Heart right ventricle (tissue), 16 donors: ENCODE measurements around the gene ONECUT1. TPM values are rescaled to one million over a fixed set of nuclear protein-coding genes. Genes with fewer than 3 reads are reported as not detected.

Experiments used
- ATAC-seq, 8 donors: fragments of 200-7000 bp; cut with Tn5 transposase; one replicate each; pipeline ENCODE4 v1.9.1; 2020; ENCODE audit warnings: mild to moderate bottlenecking in 8 of 8, moderate library complexity in 8 of 8, moderate number of reproducible peaks in 1 of 8
- DNase-seq, 2 donors: peaks; one replicate each; pipeline ENCODE4 v3.0.0-alpha.2; 2020
- H3K27ac ChIP-seq, 10 donors: fragments of 200-600 bp; sonication (generic) in 2 of 10; one replicate each; pipeline versions ENCODE4 v1.5.0 to v1.8.0; 2020 to 2022; ENCODE audit warnings: mild to moderate bottlenecking in 3 of 10
- H3K27me3 ChIP-seq, 7 donors: fragments of 200-600 bp; one replicate each; pipeline ENCODE4 v1.8.0; 2021 to 2022; ENCODE audit warnings: mild to moderate bottlenecking in 2 of 7
- H3K36me3 ChIP-seq, 9 donors: fragments of 200-600 bp; sonication (generic) in 1 of 9; one replicate each; pipeline versions ENCODE4 v1.5.0 to v1.8.0; 2020 to 2022; ENCODE audit warnings: mild to moderate bottlenecking in 2 of 9
- H3K4me1 ChIP-seq, 9 donors: fragments of 200-600 bp; sonication (generic) in 1 of 9; one replicate each; pipeline versions ENCODE4 v1.5.0 to v1.8.0; 2020 to 2022; ENCODE audit warnings: mild to moderate bottlenecking in 4 of 9
- H3K4me3 ChIP-seq, 10 donors: fragments of 200-600 bp; sonication (generic) in 2 of 10; one replicate each; pipeline versions ENCODE4 v1.5.0 to v1.8.0; 2020 to 2022; ENCODE audit warnings: mild to moderate bottlenecking in 7 of 10, moderate library complexity in 2 of 10
- H3K9me3 ChIP-seq, 11 donors: fragments of 200-600 bp in 10 of 11; sonication (generic) in 2 of 11; one replicate each; pipeline versions ENCODE4 v1.5.0 to v1.8.0; 2013 to 2022; ENCODE audit warnings: mild to moderate bottlenecking in 2 of 11, control low read depth in 1 of 11, moderate library complexity in 1 of 11
- WGBS, 2 donors: extraction: QIAGEN DNeasy Blood & Tissue Kit; methylation state at CpG; one replicate each; pipeline ENCODE4 v1.1.7; 2013; ENCODE audit warnings: inconsistent platforms in 1 of 2; 5-methylcytosine and 5-hydroxymethylcytosine counted together
- intact Hi-C, 10 donors: fragments of 100-400 bp; cut with DNase I; formaldehyde crosslinking; loops; one replicate each; pipeline versions ENCODE4 v1.11.1 to v1.14.2; 2022
- polyA plus RNA-seq, 2 donors: library from polyadenylated mRNA; stranded (reverse); fragments of 200-250 nt; gene quantifications; one replicate each; pipeline ENCODE4 v1.2.3, GENCODE V29; 2013
- total RNA-seq, 10 donors: library from RNA; stranded (reverse); fragmentation: NEBNext Ultra II Directional in 3 of 10; extraction: Animal tissue kit (Norgen Biotek cat#: 25700) in 3 of 10; gene quantifications; one replicate each; pipeline versions ENCODE4 v1.2.1 to v1.2.4, GENCODE V29; 2021 to 2023
- TF ChIP-seq, protein P1 (sequence below), 9 donors: fragments of 200-600 bp; sonication (generic) in 2 of 9; IDR thresholded peaks; one replicate each; pipeline versions ENCODE4 v1.5.0 to v1.8.0; 2021 to 2022; ENCODE audit warnings: antibody characterized with exemption in 9 of 9, mild to moderate bottlenecking in 5 of 9, moderate library complexity in 1 of 9
- donor health status: Arrhythmogenic right ventricular cardiomyopathy.
- donor health status: ischemic (EF 13 %, LVEDD 7.1; RV severe dilation, severe dysfunction).
- donor health status: healthy with polysubstance abuse.
- donor health status: DM: no; HTN: yes; CAD: no.
- donor health status: DM: no; HTN: no; CAD: no.
- donor health status: ischemic (EF 25% LVEDD 6.9; RV normal size, moderate dysfunction).
- donor health status: ischemic (EF 25% LVEDD 5.7; RV mildly dilated, moderate dysfunction).
- donor health status: healthy.
- donor health status: DM: yes; HTN: yes; CAD: no.
- donor health status: Ischemic cardiomyopathy.
- donor health status: ischemic (EF 35%, LVEDD 5.7; RV mildly dilated, moderate dysfunction).
- donor health status: nonischemic (EF 11% LVEDD 7.7; RV severe dilation, severe dysfunction).
- donor health status: DM: yes; HTN: yes; CAD: no.
- donor health status: PGD.
- donor health status: ischemic (EF 29% LVEDD 5.4; RV normal size, mild dysfunction).
- donor health status: nonischemic (EF 23%, LVEDD 6.1; RV moderate dilation, normal function).

The ONECUT1 gene
- total and polyA plus RNA-seq, 12 donors, result 0.20 TPM; not detected in 11

DNA sequence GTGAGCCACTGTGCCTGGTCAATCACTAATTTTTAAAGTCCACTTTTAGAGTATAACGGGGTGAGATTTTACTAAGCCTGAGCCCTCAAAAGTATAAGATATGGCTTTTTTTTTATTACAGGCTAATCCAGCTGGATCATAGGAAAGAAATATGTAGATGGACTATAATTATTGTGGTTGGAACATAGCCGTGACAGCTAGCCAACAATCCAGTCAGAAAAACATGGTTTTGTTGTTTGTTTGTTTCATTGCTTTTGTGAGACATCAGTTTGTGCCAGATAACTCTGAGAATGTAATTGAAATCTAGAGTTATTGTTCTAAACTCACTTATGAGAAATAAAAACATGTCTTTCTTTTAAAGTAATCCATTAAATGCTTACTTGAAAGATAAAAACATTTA is 73.6 kb downstream of the ONECUT1 start:
- H3K27me3 ChIP-seq, result no peaks in the 10 kb centered on the region
- H3K4me3 ChIP-seq, result no peak overlapping the region
- WGBS, 2 donors, result 54 to 77% methylated on average over 2 of the region's 2 CpGs
- H3K27ac ChIP-seq, result no peak overlapping the region
- ATAC-seq, result no peak
- H3K9me3 ChIP-seq, result no peaks in the 10 kb centered on the region
- intact Hi-C loops, result no loop called here
- DNase-seq, result no peak
- no peaks in the 10 kb centered on the region for H3K4me1 ChIP-seq
- no peaks in the 10 kb centered on the region for H3K36me3 ChIP-seq
- TF ChIP-seq, protein P1, sequence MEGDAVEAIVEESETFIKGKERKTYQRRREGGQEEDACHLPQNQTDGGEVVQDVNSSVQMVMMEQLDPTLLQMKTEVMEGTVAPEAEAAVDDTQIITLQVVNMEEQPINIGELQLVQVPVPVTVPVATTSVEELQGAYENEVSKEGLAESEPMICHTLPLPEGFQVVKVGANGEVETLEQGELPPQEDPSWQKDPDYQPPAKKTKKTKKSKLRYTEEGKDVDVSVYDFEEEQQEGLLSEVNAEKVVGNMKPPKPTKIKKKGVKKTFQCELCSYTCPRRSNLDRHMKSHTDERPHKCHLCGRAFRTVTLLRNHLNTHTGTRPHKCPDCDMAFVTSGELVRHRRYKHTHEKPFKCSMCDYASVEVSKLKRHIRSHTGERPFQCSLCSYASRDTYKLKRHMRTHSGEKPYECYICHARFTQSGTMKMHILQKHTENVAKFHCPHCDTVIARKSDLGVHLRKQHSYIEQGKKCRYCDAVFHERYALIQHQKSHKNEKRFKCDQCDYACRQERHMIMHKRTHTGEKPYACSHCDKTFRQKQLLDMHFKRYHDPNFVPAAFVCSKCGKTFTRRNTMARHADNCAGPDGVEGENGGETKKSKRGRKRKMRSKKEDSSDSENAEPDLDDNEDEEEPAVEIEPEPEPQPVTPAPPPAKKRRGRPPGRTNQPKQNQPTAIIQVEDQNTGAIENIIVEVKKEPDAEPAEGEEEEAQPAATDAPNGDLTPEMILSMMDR (IDR thresholded peaks at IDR 0.05), result no peak

DNA sequence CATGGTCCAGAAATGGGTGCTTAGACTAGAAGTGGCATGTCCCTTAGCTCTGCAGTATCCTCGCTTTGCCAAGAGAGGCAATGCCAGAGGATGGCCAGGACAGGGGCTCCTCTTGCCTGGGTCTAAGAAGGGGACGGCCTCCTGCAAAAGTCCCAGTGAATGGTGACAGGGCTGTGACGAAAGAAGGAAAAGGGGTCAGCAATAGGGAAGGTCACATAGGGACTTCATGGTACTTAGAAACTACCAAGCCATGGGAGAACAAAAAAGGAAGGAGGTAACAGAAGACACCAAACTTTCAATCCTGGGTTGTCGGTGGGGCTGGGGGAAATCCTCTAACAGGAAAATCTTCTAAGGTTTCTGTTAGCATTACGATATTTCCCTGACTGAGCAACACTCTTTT is 74.7 kb downstream of the ONECUT1 start:
- Histone ChIP-seq H3K9me3 (no peaks in the 10 kb centered on the region), H3K27ac (no peak overlapping the region), H3K36me3 (no peaks in the 10 kb centered on the region), H3K4me3 (no peak overlapping the region), H3K27me3 (no peaks in the 10 kb centered on the region), H3K4me1 (no peaks in the 10 kb centered on the region)
- ATAC-seq, result no peak
- TF ChIP-seq, protein P1 (IDR thresholded peaks at IDR 0.05), result no peak
- intact Hi-C loops, result no loop called here
- no peak for DNase-seq
- 79 to 86% methylated on average over 5 of the region's 5 CpGs for WGBS, 2 donors

DNA sequence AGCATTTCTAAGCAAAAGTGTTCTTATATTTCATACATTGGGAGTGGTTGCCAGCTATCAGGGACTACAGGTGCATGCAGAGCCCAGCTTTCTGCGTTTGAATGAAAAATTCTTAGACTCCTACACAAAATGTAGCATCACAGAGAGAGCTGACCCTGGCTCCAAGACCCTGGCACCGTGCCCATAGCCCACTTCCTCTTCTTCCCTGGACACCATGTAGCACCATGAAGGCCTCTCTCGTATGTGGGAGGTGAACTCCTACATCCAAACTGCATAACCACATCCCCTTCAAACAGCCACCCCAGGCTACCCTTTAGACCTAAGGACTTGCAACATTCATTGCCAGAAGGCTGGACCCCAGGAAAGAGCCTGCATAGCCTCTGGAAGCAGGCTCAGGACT is 75.2 kb downstream of the ONECUT1 start:
- Histone ChIP-seq H3K4me1 (no peaks in the 10 kb centered on the region), H3K27ac (no peak overlapping the region), H3K9me3 (no peaks in the 10 kb centered on the region), H3K4me3 (no peak overlapping the region), H3K27me3 (no peaks in the 10 kb centered on the region), H3K36me3 (no peaks in the 10 kb centered on the region)
- TF ChIP-seq, protein P1 (IDR thresholded peaks at IDR 0.05), result no peak
- DNase-seq, result no peak
- intact Hi-C loops, result no loop called here
- 53 to 59% methylated on average over 3 of the region's 3 CpGs for WGBS, 2 donors
- ATAC-seq, result no peak

DNA sequence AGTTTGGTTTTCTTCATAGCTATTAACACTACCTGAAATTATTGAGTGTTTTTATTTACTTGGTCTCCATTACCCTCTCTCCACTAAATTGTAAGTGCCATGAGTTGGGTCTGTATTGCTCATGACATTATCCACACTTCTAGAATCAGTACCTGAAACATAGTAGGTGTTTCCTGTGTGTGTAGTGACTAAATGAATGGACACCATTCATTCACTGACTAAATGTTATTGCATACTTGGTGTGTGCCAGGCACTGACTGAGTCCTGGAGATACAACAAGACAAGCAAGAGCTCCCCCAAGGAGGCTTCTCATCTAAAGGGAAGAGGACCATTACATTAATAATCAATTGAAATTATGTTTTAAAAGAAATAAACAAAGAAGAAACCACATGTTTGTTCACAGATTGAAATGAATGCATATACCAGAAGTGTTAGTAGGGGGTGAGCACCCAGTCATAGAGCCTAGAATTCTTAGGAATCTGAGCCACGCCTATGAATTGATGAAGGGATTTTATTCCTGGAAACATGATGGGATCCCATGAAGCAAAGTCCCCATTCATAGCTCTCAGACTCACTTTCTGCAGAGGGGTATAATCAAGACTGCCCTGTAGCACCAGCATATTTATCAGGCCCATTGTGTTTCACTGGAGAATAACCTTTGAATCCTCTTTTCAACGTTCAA is 79.3 kb downstream of the ONECUT1 start:
- Histone ChIP-seq H3K27ac (no peak overlapping the region), H3K4me1 (no peaks in the 10 kb centered on the region), H3K36me3 (no peaks in the 10 kb centered on the region), H3K9me3 (no peaks in the 10 kb centered on the region), H3K27me3 (no peaks in the 10 kb centered on the region), H3K4me3 (no peak overlapping the region)
- TF ChIP-seq, protein P1 (IDR thresholded peaks at IDR 0.05), result no peak
- DNase-seq (no peak), ATAC-seq (no peak)
- WGBS, 2 donors, result 88 to 90% methylated on average over 2 of the region's 2 CpGs
- intact Hi-C loops, result no loop called here
